NCI-H1092 (cell line): ENCODE data around the gene FBXW11.

Experiments used
- DNase-seq: peaks from one replicate; lab custom pipeline; 2025; lab: John Stamatoyannopoulos, UW

The FBXW11 gene

DNA sequence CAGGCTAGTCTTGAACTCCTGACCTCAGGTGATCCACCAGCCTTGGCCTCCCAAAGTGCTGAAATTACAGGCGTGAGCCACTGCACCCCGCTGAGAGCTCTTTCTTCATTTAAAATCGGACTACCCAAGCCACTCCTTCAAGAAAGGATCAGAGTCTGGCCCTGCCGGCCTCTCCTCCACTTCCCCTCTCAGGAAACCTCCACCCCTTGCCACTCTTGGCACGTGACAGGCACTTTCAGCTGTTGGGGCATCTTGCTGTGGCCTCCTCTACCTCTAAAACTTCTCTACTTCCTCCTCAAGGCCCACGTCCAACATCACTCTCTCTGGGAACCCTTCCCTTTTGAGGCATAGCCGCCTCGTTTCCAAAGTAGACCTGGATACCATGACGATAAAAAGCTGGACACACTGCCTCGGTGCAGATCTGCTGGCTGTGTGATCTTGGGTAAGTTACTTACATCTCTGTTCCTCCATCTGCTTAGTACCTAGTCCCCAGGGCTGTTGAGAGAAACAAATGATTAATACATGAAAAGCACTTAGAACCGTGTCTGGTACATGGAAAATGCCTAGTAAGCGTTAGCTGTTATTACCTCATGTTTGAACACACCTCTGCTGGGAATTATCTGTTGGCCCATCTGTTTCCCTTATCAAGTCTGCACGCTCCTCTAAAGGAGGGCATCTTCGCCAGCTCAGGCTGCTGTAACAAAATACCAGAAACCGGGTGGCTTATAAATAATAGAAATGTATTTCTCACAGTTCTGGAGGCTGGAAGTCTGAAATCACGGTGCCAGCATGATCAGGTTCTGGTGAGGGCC, 165.5 kb downstream of the FBXW11 start:
- DNase-seq = no peak

GRCh38 chr5:171840066-171840465, 166.4 kb downstream of the FBXW11 start:
- DNase-seq = peak; percentile 38

DNA sequence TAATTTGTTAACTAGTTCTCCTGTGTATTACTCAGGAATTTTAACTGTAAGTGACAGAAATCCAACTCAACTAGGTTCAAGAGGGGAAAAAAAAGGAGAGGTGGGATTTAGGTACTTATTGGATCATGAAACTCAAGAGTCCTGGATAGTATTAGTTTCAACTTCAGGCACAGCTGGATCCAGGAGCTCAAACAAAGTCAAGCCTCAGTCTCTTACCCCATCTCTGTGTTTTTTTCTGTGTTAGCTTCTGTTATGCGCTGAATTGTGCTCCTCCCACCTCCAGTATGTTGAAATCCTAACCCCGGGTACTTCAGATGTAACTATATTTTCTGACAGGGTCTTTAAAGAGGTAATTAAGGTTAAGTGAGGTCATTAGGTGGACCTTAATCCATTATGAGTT, 167.3 kb downstream of the FBXW11 start:
- DNase-seq = no peak

DNA sequence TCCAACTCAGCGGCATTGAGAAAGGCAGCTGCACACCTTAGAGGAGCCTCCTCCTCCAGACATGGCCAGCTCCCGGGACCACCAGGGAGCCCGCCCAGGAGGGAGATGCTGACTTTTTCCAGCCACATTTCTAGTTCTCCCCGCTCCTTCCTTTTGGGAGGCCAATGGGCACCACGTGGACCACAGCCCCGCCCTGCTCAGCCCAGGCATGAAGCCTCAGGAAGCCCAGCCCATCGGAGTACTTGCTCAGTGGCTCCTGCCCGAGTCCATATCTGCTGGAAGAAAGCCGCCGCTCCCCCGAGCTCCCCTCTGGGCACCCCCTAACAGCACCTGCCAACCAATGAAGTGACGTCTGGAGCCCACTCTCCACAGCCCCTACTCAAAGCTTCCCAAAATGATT, 168.4 kb downstream of the FBXW11 start:
- DNase-seq = no peak

- no peak for DNase-seq
These were observed 168.9 kb downstream of the FBXW11 start for GRCh38 chr5:171837522-171837921.

- DNase-seq = no peak
These were observed 171.4 kb downstream of the FBXW11 start for GRCh38 chr5:171835066-171835465.

DNA sequence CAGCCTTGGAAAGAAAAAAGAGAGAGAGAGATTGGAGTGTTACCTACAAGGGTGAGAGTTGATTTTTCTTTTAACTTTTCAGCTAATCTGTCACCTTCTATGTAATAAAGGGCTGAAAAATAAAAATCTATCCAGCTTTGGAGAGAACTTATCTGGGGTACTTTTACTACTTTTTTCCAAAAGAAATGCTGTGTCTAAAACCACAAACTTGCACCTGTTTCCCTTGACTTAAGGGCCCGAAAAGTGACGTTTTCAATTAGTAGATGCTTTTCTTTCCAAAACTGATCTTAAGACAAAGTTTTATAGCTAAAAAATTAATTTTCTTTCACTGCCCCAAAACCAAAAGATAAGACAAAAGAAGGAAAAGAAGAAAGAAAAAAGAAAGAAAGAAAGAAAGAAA, 172.0 kb downstream of the FBXW11 start:
- no peak for DNase-seq

DNA sequence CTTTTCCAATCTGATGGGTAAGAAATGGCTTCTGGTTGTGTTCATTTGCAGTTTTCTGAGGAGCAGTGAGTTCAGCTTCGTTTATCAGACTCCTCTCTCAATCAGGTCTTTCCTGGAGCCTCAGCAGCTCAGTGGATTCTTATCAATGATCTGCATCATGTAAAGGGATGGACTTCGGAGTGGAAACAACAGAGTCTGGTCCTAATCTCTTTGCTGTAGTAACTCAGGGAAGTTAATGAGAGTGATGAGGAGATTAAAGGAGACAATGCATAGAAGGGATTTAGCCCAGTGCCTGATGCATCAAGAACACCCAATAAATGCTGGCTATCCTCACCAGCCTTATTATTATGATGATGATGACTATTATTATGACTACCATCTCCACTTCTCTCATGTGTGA, 173.7 kb downstream of the FBXW11 start:
- no peak for DNase-seq

DNA sequence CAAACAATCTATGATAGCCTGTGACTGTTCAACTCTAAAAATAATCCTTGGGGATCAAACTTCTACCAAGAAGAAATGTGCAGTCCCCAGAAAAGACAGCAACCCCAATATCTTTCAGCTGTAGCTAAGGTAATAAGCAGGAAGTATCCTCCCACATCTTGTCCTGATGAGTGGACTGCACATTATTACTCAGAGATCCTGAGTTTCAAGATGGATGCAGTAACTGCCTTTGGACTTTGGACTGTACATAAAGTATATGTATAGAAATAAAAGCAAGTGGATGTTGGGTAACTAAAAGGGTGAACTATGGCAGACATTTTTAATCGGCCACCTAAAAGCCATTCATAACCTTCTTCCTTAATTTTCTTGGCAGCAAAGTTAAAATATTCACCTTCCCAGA, 175.8 kb downstream of the FBXW11 start:
- DNase-seq = no peak

GRCh38 chr5:171827162-171827561, 179.3 kb downstream of the FBXW11 start:
- DNase-seq = no peak

- no peak for DNase-seq
These were observed 180.3 kb downstream of the FBXW11 start for GRCh38 chr5:171826132-171826531.

- DNase-seq = no peak
These were observed 181.4 kb downstream of the FBXW11 start for GRCh38 chr5:171825051-171825450.

DNA sequence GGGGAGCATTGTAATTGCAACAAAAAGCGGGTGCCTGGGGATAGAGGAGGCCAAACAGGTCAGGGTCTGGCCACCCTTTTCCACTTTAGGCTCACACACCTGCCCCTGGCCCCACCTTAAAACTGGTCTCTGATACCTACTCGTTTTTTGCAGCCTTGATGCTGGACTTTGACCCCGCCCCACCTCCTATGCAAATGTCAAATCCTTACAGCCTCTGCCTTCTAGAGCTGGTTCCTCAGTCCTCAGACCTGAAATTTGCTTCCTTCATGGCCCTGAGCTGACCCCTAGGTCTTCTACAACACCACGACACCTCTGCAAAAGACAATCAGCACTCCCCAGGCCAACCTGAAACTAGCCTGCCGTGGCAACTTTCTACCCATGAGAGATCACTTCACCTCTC, 183.2 kb downstream of the FBXW11 start:
- no peak for DNase-seq

GRCh38 chr5:171821286-171821685, 185.2 kb downstream of the FBXW11 start:
- no peak for DNase-seq

DNA sequence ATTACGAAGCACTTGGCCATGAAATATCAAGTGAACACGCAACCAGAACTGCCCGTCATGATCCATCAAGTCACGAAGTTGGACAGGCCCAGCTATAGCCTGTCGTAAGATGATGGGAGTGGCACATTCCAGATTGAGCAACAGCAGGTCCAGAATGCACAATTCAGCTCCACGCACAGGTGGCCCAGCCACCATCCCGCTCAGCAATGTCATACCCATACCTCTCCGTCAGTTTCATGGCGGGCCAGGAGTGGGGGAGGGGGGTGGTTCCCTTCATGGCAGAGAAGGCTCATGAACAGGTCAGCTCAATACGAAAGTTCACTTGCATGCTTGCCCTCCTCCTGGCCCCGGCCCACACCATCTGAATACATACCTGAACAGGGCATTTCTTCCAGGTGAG, 185.9 kb downstream of the FBXW11 start:
- no peak for DNase-seq

GRCh38 chr5:171816666-171817065, 189.8 kb downstream of the FBXW11 start:
- DNase-seq = no peak

DNA sequence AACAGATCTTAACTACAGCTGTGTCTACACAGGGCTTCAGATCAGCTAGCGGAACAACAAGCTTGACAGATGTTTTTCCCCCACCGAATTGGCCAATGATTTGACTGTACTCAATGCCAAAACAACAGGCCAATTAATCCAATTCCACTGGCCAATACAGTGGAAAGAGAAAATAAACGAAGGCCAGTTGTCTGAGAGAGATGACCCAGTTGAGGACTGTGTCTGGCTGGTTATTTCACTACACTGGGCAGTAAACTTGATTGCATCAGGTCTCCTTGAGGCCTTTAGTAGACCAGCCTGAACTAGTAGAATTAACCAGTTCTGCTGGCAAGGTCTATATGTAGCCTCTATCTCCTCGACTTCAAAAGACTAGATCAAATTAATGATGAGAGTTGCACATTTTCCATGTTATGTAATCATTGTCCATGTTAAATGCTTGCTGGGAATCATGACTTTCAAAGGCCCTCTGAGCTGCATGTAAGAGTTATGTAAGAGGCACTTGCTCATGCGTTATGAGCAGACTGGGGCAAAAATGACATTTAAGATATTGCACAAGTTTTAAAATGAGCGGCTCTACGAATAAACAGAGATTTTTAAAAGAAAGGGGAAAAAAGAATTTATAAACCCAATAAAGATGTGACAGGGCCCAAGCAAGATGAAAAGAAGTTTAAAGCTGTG, 192.5 kb downstream of the FBXW11 start:
- no peak for DNase-seq

- no peak for DNase-seq
These were observed 193.2 kb downstream of the FBXW11 start for GRCh38 chr5:171813270-171813669.
